LoVo (cell line): ENCODE data around the gene NMRK2.
"Not testable (repeated sequence)": the region's sequence is repeated elsewhere in the genome, so short reads cannot be mapped to it uniquely, and the experiment has no call there.

Experiments
- DNase-seq: peaks from one replicate; pipeline ENCODE4 v3.0.0-alpha.2; 2016; ENCODE audit warnings: low spot score

Gene NMRK2

DNA sequence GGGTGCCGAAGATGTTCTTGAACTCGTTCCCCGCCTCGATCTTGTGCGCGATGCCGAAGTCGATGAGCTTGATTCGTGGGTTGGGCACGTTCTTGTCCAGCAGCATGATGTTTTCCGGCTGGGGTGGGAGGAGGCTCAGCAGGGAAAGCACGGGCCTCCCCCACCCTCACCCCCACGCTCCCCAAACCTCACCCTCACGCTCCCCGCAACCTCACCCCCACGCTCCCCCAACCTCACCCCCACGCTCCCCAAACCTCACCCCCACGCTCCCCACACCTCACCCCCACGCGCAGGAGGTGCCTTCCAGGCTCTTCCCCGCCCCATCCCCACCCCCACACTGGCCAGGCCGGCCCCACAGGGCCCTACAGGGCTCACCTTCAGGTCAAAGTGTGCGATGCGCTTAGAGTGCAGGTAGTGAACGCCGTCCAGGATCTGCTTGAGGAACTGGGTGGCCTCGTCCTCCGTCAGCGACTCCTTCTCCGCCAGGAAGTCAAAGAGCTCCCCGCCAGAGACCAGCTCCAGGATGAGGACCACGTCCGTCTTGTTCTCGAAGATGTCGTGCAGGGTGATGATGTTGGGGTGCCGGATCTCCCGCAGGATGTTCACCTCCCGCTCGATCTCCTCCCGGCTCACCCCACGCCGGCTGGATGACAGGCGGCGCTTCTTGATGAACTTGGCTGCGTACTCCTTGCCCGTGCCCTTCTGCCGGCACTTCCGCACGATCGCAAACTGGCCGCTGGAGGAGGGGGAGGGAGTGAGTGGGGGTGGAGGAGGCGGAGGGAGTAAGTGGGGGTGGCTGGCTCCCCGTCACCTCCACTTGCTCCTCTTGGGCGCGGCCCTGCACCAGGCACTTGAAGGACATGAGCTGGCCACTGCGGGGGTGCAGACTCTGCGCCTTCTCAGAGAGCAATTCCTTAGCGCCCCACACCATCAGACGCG, 31.7 kb downstream of the NMRK2 start:
- DNase-seq: no peak

DNA sequence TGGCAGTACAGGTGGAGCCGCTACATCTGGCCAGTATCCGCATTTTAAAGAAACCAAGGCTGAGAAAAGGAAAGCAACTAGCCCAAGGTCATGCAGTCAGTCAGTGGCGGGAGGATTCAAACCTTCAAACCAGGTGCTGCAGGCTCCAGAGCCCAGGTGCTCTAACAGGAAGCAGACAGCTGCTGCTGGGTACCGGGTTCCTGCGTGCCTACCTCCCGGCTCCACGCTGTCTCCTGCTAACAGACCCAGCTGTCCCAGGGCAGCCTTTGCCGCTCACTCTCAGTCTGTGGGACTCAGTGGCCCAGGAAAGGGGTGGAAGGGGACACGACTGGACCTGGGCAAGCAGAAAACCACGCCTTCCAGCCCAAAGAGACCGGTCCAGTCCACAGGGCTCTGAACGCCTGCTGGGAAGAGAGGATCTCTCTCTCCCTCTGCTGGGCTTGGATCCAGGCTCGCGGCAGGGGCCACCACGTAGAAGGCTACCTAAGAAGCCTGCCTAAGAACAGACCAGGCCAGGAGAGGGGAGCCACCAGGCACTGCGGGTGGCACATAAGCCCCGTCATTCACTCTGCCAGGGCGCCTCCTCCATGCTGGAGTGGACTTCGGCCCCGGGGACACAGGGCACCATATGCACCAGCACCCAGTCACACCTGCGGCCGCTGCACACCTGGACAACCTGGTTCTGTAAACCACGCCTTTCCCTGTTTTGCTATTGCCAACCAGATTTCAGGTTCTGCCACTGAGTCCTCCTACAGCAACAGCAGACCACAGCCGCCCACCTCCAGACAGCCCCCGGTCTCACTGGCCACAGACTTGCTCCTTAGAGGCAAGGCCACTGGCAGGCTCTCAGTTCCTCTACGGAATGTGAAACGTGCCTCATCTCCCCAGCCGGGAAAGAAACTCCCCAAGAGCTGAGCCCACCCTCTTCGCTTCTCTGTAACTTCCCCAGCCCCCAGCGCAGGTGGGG, 33.5 kb downstream of the NMRK2 start:
- DNase-seq: no peak

DNA sequence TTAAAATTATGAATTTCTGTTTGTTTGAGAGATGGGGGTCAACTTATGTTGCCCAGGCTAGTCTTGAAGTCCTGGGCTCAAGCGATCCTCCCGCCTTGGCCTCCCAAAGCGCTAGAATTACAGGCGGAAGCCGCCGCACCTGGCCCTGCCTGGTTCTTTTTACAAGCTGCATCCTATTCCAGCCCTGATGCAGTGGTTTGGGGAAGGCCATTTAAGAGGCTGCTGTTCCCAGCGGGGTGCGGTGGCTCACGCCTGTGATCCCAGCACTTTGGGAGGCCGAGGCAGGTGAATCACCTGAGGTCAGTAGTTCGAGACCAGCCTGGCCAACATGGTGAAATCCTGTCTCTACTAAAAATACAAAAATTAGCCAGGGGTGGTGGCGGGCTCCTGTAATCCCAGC, 35.1 kb downstream of the NMRK2 start:
- not testable (repeated sequence) for DNase-seq

DNA sequence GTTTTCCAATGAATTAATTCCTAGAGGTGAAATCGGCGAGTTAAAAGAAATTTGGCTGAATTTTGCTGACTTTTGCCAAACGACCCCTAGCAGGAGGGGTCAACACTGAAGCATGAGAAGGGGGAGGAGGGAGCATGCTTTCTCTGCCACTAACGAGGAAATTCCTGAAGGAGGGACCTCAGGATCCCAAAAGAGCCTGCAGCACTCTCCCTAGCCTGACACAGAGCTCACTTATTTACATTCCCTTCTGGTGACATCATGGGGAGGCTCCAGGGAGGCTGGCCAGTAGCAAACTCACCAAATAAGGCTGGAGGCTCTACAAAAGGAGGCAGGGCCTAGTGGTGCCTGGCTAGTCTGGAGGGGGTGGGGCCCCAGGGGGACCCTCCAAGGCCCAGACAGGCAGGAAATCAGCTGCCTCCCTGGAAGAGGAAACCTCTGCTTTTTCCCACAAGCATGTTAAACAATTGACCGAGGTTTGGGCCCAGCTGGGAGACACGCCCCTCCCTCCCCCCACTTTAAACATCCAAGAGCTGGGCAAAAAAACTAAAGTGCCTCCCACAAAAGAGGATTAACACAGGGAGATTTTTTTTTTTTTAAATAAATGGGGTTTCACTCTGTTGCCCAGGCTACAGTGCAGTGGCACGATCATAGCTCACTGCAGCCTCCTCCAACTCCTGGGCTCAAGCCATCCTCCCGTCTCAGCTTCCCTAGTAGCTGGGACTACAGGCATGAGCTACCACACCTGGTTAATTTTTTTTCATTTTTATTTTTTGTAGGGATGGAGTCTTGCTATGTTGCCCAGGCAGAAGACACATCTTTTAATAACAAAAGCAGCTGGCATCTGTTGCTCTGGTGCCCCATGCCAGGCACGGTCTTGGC, 35.9 kb downstream of the NMRK2 start:
- peak; percentile 66 for DNase-seq

DNA sequence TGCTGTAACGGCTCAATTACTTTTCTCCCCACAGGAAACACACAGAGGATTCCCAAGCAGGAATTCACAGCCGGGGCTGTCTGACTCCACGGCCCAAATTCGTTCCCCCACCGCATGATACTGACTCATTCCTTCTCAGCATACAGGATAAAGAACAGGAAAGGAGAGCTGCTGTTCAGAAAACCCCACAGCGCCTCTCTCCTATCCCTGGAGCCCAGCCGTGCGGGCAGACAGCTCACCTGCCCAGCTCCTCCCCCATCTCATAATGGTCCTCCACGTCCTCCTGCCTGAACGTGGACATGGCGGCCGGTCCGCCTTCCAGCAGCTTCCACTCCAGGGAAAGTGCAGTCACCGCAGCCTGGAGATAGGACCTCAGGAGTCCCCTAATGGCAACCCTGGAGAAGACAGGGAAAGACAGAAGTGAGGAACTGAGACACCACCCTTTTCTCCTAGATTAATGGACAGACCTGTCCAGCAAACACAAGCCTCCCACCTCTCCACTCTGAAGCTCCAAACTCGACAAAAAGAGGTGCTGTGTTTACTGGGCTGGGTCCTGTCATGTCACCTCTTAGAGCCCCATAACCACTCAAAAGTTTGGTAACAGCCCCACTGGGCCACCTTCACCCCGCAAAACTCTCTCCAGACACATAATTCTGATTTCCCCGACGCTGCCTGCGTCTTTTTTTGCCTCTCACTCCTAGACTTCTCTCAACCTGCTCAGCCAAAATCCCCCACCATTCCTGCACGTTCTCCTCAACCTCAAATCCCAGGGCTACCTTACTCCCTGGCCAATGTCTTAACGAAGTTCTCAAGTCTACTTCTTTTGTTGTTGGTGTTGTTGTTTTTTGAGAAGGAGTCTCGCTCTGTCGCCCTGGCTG, 36.8 kb downstream of the NMRK2 start:
- no peak for DNase-seq

- no peak for DNase-seq
Observed at GRCh38 chr19:3970313-3970807, 37.5 kb downstream of the NMRK2 start.

DNA sequence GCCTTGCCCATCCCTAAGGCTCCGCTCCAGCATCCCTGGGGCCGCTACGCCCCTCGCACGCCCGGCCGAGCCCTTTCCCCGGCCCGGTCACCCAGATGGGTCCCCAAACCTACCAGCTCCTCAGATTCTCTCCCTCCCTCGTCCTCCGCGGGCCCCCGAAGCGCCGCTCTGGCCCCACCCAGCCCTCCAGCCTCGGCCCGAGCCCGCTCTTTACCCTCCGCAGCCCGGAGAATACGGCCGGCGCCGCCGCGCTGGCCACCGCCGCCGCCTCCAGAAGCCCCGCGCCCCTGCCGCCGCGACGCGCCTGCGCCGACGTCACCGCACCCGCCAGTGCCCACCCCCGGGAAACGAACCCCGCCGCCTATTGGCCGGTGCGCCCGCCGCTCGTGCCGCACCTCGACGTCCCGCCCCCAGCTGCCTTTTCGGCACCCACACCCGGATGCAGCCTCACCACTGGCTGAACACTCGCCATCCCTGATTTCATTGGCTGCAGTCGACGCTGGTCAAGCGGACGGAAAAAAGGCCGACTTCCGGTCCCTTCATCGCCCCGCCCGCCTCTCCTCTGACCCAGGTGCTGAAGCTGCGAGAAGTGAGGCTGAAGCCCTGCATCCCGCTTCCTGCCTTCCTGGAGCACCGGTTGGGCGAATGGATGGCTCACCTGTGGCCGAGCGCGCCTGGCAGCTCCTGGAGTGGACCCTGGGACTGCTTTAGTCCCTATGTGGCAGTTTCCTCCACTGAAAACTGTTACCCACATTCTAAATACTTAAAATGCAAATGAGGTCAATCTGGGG, 38.1 kb downstream of the NMRK2 start, which contains the start of gene DAPK3:
TSS of gene DAPK3 (minus strand) at position 292 of the 791 bp plus-strand sequence. CDS start 1,364 bp downstream, outside the sequence.
- DNase-seq: peak; percentile 97

GRCh38 chr19:3975144-3975543, 42.3 kb downstream of the NMRK2 start:
- no peak for DNase-seq

DNA sequence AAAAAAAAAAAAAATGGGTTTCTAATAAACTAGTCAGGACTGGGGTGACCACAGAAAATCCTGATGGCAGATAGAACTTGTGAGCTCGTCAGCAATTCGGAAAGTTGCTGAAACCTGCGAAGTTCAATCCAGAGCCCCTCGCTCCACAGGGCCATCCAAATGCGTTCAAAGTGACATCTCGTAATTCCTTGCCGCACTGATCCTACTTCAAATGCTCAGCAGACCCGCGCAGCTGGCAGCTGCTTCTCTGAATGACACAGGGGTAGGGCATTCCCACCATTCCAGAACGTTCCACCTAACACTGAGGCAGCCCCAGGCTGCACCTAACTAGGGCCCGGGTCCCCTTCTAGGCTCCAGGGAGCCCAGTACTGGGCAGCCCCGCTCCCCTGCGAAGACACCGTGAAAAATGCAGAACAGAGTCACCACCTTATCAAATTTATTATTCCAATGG, 42.8 kb downstream of the NMRK2 start:
- no peak for DNase-seq

DNA sequence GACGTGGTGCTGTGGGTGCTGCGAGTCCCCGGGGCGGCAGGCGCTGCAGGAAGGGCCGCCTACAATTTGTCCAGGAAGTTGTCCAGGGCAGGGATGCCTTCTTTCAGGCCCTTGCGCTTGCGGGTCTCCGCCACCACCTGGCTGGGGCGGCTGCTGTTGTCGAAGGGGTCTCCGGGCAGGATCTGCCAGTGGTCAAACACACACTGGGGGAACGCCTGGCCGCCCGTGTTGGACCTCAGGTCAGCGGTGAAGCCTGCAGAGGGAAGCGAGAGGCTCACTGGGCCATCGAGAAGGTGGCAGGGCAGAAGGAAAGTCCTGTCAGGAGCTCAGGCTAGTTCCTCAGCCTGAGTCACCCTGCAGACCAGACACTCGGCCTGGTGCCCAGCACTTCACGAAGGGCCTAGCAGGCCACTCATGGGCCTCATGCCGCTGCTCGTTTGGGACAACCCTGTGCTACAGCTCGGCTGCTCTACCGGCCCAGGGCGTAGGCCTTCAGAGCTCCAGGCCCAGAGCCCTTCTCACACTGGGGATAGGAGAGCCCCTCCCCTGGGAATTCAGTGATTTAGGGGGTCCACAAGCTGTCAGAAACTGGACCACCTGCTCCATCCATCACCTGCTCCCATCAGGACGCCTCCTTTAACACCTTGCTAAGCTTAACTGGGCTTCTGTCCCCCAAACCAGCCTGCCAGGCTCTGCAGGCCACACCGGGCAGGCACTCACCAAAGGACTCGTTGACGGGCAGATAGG, 43.8 kb downstream of the NMRK2 start:
- no peak for DNase-seq

DNA sequence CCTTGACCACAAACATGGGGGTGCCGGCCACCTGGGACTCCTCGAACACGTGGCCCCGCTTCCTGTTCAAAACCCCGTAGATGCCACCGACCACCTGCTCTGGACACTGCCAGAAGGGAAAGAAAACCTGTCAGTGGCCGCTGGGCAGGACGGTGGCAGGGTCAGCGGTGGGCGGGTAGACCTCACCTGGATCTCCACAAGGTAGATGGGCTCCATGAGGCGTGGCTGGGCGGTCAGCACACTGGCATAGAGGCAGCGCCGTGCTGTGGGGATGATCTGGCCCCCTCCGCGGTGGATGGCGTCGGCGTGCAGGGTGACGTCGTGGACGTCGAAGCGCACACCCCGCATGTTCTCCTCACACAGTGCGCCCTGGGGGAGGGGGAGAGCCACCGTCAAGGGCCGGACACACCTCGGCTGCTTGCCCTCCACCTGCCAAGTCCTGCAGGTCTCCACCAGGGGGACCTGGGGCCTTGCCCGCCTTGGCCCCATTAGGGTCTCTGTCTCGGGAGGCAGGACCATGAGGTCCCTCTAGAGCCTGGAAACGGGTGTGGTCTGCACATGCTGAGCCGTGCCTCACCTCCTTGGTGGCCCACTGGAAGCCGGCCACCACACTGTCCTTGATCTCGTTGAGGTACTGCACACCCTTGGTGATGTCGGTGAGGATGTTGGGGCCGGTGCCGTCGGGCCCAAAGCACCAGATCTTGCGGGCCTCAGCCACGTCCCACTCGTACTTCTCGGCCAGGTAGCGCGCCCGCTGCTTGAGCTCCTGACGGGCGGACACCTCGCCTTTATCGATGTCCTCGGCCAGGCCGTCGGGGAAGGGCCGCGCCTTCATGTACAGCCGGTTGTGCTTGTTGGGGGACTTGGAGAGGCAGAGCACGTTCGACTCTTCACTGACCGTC, 44.6 kb downstream of the NMRK2 start:
- DNase-seq: no peak

- DNase-seq: no peak
Observed at GRCh38 chr19:3978145-3978544, 45.3 kb downstream of the NMRK2 start.

GRCh38 chr19:3979289-3979673, 46.4 kb downstream of the NMRK2 start:
- no peak for DNase-seq

GRCh38 chr19:3979674-3980352, 46.9 kb downstream of the NMRK2 start:
- no peak for DNase-seq

DNA sequence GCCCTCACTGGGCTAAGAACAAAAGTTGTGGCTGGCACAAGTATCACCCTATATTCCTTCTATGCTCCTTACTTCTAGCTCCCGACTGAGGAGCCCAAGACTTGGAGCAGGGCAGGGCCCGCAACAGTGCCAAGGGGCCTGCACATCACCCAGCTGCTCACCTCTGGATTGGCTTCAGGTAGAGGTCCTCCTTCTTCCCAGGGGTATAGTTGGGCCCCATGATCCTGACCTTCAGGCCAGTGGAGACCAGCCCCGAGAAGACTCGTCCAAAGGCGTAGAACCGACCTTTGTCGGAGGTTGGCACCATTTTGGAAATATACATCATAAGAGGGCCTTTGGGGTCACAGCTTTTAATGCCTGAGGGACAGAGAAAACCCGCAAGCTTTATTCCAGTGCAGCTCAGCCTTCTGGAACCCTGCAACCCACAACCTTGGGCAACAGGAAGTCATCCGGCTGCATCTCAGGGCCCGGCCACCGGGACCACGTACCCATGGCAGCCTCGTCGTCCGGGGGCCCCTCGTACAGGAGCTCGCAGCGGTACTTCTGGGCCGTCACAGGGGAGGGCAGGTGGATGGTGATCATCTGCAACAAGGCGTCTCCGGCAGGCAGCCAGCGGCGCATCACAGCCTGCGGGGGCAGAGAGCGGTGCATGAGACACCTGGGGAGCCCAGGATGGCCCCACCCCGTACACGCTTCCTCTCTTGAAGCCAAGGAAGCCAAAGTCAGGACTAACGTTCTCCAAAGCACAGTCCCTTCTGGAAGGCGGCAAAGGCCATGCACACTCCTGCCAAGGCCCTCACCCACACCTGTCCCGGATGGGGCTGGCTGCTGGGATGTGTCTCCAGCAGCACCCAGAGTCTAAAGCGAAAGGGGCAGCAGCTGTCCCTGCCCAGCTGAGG, 47.7 kb downstream of the NMRK2 start:
- DNase-seq: no peak

DNA sequence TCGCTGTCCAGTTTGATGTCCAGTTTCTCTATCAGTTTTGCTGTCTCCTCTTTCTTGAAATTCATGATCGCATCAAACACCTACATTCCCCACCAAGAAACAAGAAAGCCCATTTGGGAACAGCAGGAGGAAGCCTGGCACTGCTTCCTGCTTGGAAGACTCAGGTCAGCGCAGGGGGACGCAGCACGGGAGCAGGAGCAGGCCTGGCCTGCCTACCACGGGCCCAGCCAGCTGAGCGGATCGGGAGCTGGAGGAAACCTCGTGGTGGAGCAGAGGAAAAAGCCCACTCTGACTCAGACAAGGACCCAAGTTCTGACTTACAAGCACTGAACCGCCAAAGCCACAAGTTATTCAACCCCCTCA, 48.5 kb downstream of the NMRK2 start:
- no peak for DNase-seq
